ENCODE results near the gene CNTD1.

Gene CNTD1

DNA sequence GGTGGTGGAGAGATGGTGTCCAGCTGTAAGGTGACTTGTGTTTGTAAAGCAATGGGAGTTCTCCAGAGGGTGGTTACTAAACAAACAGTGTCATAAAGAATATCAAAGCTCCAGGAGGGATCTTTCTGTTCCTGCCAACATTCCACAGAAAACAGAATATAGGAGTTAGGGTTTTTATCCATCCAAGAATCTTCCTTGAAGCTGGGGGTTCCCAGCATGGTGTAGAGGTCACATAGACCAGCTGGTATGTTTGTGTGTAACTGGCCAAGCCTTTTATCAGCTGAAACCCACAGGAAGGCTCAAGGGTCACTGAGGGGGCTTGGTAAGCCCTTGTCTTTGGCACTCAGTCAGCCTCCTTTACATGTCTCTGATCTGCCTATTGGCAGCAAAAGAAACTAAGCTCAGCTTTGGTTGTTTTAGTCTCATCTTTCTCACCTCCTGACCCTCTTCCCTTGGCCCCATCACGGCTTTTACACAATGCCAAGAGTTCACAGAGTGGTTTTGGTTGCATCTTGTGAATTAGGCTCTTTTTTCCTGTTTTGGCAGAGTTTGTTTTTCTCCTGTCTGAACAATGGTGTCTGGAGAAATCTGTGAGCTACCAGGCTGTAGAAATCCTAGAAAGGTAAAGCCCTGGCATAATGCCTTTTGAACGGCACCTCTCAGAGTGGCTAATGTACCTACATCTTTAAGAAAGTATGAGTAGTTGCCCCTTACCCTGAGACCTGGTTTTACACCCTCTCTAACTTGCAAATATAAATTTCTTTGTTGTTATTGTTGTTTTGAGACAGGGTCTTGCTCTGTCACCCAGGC, 4.6 kb downstream of the CNTD1 start:
- POLR2A ChIA-PET = interaction anchor here (0.6 to 2.2 kb wide), 7 partner anchors 13 to 195 kb away, joined by 3 to 6 read pairs (median 3); partner anchors contain the start of genes BECN1, PSME3 and RPL27
- Histone ChIP-seq H3K9me3 (ENCODE audit: control insufficient read depth, insufficient read depth, low read depth, low read length) (no peaks in the 10 kb centered on the region), H3K4me3 (ENCODE audit: low read depth, low read length) (no peak overlapping the region), H3K27ac (ENCODE audit: extremely low read depth, low read depth, low read length) (no peak overlapping the region), H3K36me3 (ENCODE audit: control insufficient read depth in 2 of 2, insufficient read depth in 1 of 2, low read length in 2 of 2) (peaks cover 0 to 4% of the 10 kb centered on the region in 2 experiments; a peak in 1 of 3 replicates), H3K4me1 (ENCODE audit: control insufficient read depth, insufficient read depth, low read length) (peaks cover 10% of the 10 kb centered on the region)
- no peak for TF ChIP-seq BCL11B (tag by site-specific recombination; IDR thresholded peaks at IDR 0.05; ENCODE audit: low read depth)
- TF ChIP-seq GLIS1 (tag by site-specific recombination; IDR thresholded peaks at IDR 0.05) = peak; percentile 74
- TF ChIP-seq ZIC2 (tag by site-specific recombination; IDR thresholded peaks at IDR 0.05) = peak; percentile 96
- CTCF ChIA-PET = interaction anchor here (0.6 to 3.7 kb wide), 8 partner anchors 11 to 83 kb away, joined by 3 to 36 read pairs (median 4); partner anchors contain the start of genes AOC2 and BECN1

DNA sequence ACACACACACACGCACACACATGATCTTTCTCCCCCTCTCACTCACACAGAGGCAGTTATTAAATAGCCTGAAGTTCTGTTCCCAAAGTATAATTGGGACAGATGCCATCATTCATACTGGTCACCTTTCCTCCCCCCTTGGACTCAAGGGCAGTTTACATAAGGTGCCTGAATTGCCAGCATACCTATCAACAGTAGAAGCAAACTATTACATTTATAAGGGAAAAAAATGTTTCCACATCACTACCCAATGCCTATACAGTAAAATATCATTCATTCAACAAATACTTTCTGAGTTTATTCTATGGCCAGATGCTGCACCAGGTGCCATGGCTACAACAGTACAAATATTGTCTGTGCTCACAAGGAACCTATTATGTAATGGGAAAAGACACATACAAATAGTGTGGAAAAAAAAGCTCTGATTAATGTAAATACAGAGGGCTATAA, 6.3 kb downstream of the CNTD1 start:
- Histone ChIP-seq H3K9me3 (ENCODE audit: control insufficient read depth, insufficient read depth, low read depth, low read length) (no peaks in the 10 kb centered on the region), H3K27ac (ENCODE audit: extremely low read depth, low read depth, low read length) (no peak overlapping the region), H3K4me3 (ENCODE audit: low read depth, low read length) (no peak overlapping the region), H3K36me3 (ENCODE audit: control insufficient read depth in 2 of 2, insufficient read depth in 1 of 2, low read length in 2 of 2) (peaks cover 5 to 19% of the 10 kb centered on the region in 2 experiments), H3K4me1 (ENCODE audit: control insufficient read depth, insufficient read depth, low read length) (peaks cover 10% of the 10 kb centered on the region)
- no peak for TF ChIP-seq ZNF654 (tag by site-specific recombination; IDR thresholded peaks at IDR 0.05; ENCODE audit: low read depth)
- ChIA-PET CTCF (interaction anchor here (0.5 to 1.5 kb wide), 5 partner anchors 14 to 125 kb away, joined by 3 to 4 read pairs (median 4); partner anchors contain the start of gene BECN1), POLR2A (interaction anchor here (1.8 to 2.0 kb wide), 2 partner anchors 10 to 19 kb away, joined by 5 to 6 read pairs; partner anchors contain the start of gene BECN1)

DNA sequence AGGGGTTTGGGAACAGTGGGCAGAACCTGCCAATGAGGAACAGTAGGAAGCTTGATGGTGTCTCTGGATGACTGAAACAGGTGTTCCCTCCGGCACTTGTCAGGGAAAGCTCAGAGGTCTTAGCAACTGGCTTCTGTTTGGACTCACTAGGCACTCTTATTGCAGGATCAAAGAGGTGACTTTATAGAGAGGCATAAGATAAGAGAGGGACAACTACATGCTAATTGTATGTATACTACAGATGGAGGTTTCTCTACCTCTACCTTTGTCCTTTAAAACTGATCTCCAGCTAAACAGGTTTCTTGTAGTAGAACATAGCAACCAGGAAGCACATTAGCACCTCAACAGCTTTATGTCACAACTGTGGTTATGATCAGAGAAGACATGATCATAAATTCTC, 7.6 kb downstream of the CNTD1 start:
- POLR2A ChIA-PET = interaction anchor here (0.5 to 2.0 kb wide), 4 partner anchors 9 to 332 kb away, joined by 3 to 6 read pairs (median 4); partner anchors contain the start of gene BECN1
- CTCF ChIA-PET = interaction anchor here (1.5 to 2.9 kb wide), 3 partner anchors 14 to 18 kb away, joined by 4 to 13 read pairs (median 4); partner anchors contain the start of gene BECN1
- peaks cover 18 to 32% of the 10 kb centered on the region in 2 experiments for H3K36me3 ChIP-seq (ENCODE audit: control insufficient read depth in 2 of 2, insufficient read depth in 1 of 2, low read length in 2 of 2)
- no peak for TF ChIP-seq SP7 (tag by site-specific recombination; IDR thresholded peaks at IDR 0.05)
- TF ChIP-seq SETDB1 (IDR thresholded peaks at IDR 0.05; ENCODE audit: insufficient read length, low read length) = no peak
- no peak for TF ChIP-seq ZNF548 (tag by site-specific recombination; IDR thresholded peaks at IDR 0.05)
- TF ChIP-seq, protein P1, sequence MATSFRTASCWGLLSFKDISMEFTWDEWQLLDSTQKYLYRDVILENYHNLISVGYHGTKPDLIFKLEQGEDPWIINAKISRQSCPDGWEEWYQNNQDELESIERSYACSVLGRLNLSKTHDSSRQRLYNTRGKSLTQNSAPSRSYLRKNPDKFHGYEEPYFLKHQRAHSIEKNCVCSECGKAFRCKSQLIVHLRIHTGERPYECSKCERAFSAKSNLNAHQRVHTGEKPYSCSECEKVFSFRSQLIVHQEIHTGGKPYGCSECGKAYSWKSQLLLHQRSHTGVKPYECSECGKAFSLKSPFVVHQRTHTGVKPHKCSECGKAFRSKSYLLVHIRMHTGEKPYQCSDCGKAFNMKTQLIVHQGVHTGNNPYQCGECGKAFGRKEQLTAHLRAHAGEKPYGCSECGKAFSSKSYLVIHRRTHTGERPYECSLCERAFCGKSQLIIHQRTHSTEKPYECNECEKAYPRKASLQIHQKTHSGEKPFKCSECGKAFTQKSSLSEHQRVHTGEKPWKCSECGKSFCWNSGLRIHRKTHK (tag by site-specific recombination; IDR thresholded peaks at IDR 0.05) = no peak
- TF ChIP-seq, protein P2, sequence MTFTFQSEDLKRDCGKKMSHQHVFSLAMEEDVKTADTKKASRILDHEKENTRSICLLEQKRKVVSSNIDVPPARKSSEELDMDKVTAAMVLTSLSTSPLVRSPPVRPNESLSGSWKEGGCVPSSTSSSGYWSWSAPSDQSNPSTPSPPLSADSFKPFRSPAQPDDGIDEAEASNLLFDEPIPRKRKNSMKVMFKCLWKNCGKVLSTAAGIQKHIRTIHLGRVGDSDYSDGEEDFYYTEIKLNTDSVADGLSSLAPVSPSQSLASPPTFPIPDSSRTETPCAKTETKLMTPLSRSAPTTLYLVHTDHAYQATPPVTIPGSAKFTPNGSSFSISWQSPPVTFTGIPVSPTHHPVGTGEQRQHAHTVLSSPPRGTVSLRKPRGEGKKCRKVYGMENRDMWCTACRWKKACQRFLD (tag by site-specific recombination; IDR thresholded peaks at IDR 0.05) = no peak
- TF ChIP-seq, protein P3, sequence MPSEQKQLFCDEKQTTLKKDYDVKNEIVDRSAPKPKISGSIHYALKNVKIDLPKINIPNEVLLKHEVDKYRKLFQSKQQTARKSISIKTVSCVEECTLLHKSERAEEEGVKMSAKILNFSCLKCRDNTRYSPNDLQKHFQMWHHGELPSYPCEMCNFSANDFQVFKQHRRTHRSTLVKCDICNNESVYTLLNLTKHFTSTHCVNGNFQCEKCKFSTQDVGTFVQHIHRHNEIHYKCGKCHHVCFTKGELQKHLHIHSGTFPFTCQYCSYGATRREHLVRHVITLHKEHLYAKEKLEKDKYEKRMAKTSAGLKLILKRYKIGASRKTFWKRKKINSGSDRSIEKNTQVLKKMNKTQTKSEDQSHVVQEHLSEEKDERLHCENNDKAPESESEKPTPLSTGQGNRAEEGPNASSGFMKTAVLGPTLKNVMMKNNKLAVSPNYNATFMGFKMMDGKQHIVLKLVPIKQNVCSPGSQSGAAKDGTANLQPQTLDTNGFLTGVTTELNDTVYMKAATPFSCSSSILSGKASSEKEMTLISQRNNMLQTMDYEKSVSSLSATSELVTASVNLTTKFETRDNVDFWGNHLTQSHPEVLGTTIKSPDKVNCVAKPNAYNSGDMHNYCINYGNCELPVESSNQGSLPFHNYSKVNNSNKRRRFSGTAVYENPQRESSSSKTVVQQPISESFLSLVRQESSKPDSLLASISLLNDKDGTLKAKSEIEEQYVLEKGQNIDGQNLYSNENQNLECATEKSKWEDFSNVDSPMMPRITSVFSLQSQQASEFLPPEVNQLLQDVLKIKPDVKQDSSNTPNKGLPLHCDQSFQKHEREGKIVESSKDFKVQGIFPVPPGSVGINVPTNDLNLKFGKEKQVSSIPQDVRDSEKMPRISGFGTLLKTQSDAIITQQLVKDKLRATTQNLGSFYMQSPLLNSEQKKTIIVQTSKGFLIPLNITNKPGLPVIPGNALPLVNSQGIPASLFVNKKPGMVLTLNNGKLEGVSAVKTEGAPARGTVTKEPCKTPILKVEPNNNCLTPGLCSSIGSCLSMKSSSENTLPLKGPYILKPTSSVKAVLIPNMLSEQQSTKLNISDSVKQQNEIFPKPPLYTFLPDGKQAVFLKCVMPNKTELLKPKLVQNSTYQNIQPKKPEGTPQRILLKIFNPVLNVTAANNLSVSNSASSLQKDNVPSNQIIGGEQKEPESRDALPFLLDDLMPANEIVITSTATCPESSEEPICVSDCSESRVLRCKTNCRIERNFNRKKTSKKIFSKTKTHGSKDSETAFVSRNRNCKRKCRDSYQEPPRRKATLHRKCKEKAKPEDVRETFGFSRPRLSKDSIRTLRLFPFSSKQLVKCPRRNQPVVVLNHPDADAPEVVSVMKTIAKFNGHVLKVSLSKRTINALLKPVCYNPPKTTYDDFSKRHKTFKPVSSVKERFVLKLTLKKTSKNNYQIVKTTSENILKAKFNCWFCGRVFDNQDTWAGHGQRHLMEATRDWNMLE (tag by site-specific recombination; conservative IDR thresholded peaks at IDR 0.05; ENCODE audit: low read depth) = no peak
- TF ChIP-seq ZNF707 (tag by site-specific recombination; IDR thresholded peaks at IDR 0.05) = no peak
- no peak for TF ChIP-seq ZBTB48 (tag by site-specific recombination; IDR thresholded peaks at IDR 0.05)
- no peak for TF ChIP-seq SP3 (tag by site-specific recombination; IDR thresholded peaks at IDR 0.05)
- TF ChIP-seq, protein P4, sequence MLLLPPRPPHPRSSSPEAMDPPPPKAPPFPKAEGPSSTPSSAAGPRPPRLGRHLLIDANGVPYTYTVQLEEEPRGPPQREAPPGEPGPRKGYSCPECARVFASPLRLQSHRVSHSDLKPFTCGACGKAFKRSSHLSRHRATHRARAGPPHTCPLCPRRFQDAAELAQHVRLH (tag by site-specific recombination; IDR thresholded peaks at IDR 0.05) = no peak
- TF ChIP-seq, protein P5, sequence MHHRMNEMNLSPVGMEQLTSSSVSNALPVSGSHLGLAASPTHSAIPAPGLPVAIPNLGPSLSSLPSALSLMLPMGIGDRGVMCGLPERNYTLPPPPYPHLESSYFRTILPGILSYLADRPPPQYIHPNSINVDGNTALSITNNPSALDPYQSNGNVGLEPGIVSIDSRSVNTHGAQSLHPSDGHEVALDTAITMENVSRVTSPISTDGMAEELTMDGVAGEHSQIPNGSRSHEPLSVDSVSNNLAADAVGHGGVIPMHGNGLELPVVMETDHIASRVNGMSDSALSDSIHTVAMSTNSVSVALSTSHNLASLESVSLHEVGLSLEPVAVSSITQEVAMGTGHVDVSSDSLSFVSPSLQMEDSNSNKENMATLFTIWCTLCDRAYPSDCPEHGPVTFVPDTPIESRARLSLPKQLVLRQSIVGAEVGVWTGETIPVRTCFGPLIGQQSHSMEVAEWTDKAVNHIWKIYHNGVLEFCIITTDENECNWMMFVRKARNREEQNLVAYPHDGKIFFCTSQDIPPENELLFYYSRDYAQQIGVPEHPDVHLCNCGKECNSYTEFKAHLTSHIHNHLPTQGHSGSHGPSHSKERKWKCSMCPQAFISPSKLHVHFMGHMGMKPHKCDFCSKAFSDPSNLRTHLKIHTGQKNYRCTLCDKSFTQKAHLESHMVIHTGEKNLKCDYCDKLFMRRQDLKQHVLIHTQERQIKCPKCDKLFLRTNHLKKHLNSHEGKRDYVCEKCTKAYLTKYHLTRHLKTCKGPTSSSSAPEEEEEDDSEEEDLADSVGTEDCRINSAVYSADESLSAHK (tag by site-specific recombination; IDR thresholded peaks at IDR 0.05) = no peak
- H3K4me3 ChIP-seq (ENCODE audit: low read depth, low read length) = no peak overlapping the region
- H3K9me3 ChIP-seq (ENCODE audit: control insufficient read depth, insufficient read depth, low read depth, low read length) = no peaks in the 10 kb centered on the region
- no peak overlapping the region for H3K27ac ChIP-seq (ENCODE audit: extremely low read depth, low read depth, low read length)
- H3K4me1 ChIP-seq (ENCODE audit: control insufficient read depth, insufficient read depth, low read length) = peaks cover 10% of the 10 kb centered on the region
